GM19238 (cell line): Measurements from ENCODE around the gene ADGB.

Source experiments
- DNase-seq: peaks from one replicate; pipeline ENCODE4 v3.0.0; 2011; ENCODE audit warnings: low spot score; ENCODE audit not compliant: insufficient read length

The ADGB gene

DNA sequence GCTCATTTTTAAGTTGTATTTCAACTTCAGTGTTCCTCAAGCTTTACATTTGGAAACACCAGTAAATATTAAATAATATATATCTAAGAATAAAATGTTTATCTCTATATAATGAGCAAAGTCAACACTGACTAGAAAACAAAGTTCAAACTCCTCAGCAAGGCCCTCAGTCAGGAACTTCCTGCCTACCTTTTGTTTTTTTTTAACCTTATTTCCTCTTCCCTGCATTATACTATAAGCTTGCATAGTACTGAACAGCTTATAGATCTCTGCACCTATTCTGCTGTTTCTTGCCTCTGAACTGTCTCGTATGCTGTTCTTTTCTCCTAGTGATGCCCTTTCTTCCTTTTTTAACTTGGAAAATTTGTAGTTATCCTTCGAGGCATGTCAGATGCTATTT lies 29.6 kb downstream of the ADGB start:
- no peak for DNase-seq

- DNase-seq: no peak
These were observed 35.2 kb downstream of the ADGB start for GRCh38 chr6:146634022-146634421.

- no peak for DNase-seq
These were observed 36.4 kb downstream of the ADGB start for GRCh38 chr6:146635165-146635564.

GRCh38 chr6:146636481-146636880 lies 37.7 kb downstream of the ADGB start:
- DNase-seq: no peak

GRCh38 chr6:146642921-146643320 lies 44.1 kb downstream of the ADGB start:
- no peak for DNase-seq

- no peak for DNase-seq
These were observed 52.2 kb downstream of the ADGB start for GRCh38 chr6:146650799-146651481.

DNA sequence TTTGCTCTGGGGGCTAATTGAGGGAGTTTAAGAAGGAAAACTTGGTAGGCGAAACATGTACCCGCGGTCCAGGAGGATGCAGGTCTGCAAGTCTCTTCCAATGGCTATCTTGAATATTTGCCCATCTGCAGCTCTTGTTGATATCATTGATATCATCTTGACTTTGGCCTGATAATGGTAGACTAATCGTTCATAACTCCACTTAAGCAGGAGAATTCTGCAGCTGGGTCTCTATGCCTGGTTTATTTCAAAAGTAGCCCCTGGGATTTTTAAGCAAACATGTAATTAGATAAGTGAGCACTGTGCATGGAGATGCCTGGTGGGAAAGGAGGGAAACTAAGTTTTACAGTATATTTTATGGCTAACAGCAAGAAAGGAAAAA lies 52.7 kb downstream of the ADGB start:
- no peak for DNase-seq

DNA sequence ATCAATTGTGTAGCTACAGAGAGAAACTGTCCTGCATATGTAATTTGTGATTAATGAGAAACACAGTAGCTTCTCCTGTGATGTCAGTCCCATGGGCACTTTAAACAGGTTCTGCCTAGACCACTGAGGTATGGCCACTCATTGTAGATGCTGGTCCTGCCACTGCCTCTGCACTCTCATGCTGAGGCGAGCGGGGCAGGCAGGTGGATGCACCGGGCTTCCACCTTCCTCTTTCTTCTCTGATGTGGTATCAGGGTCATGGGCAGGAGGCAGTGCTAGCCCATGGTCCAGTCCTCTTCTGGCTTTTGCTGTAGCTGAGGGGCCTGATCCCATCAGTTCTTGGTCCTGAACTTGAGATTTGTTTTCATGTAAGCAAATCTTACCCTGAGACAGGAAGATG lies 58.7 kb downstream of the ADGB start:
- DNase-seq: no peak

DNA sequence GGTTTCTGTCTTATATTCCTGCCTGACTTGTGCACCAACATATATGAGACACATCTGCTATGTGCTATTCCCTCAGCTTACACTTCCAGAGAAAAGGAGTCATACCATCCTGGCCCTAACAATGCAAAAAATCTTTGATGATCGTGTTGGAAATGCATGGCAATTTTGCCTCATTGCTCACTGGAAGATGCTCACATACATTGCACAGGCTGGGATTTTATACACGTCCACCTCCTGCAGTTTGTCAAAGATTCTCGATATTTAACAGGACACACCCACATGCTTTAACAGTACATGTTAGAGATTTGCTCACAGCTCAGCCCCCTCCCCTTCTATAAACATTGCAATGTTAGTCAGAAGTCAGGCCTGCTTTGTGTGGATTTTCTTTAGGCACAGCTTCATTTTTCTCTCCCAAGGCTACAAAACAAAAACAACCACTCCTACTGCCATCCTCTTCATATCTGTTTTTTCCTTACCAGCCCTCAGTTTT lies 66.1 kb downstream of the ADGB start:
- no peak for DNase-seq

GRCh38 chr6:146666909-146667308 lies 68.1 kb downstream of the ADGB start:
- no peak for DNase-seq

DNA sequence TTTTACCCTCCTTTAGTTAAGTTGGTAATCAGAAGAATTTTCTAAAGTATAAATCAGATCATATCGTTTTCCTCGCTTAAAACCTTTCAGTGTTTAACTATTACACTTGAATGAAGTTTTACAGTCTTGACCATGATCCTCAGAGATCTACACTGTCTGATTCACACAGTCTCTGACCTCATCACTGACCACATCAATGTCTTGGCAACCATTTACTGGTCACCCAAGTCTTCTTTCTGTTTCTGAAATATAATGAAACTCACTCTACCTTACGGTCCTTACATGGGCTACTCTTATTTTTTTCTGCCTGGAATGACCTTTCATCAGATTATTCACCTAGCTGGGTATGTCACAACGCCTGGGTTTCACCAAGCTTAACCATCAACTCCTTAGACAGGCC lies 71.4 kb downstream of the ADGB start:
- DNase-seq: no peak

- no peak for DNase-seq
These were observed 74.3 kb downstream of the ADGB start for GRCh38 chr6:146673069-146673468.

DNA sequence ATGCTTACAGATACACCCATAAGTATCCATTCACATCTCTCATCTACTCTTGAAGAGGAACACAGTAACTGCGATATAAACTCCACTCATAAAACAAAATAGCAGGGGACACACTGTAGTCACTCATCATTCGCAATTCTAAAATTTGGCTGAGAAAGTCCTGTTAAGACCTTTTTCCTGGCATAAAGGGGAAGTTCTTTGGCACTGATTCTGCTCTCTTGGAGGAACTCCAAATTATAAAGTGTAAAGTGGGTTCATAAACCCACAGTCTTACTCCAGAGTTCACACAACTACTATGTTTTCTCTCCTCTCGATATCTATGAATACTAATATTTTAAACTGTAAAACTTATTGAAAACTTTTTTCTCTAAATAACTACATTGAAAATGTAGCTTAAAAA lies 80.6 kb downstream of the ADGB start:
- DNase-seq: no peak

DNA sequence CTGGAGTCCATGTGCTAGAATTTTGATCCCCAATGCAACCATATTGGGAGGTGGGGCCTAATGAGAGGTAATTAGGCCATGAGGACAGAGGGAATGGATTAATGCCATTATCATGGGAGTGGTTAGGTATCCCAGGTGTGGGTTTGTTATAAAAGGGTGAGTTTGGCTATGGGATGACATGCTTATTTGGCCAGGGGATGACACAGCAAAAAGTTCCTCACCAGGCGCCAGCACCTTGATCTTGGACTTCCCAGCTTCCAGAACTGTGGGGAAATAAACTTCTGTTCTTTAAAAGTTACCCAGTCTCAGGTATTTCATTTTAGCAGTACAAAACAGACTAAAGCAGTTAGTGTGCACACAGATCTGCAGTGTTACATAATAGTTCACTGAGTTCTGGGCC lies 84.1 kb downstream of the ADGB start:
- no peak for DNase-seq

DNA sequence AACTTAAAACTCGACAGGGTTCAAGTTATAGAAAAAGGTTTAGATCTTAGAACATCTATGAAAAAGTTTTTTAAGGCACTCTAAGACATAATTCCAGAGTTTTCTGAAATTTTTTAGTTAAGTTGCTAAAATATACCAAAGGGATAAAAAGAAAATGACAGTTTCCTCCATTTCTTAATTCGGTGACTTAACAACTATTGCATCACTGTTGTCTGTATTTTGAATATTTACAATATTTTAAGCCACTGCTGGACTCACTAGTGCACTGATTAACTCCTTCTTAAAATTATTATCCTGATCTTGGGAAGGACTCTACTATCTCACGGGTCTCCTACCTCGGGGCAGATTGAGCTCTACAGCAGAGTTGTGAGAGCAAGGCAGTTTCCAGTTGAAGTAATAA lies 91.0 kb downstream of the ADGB start:
- DNase-seq: no peak

DNA sequence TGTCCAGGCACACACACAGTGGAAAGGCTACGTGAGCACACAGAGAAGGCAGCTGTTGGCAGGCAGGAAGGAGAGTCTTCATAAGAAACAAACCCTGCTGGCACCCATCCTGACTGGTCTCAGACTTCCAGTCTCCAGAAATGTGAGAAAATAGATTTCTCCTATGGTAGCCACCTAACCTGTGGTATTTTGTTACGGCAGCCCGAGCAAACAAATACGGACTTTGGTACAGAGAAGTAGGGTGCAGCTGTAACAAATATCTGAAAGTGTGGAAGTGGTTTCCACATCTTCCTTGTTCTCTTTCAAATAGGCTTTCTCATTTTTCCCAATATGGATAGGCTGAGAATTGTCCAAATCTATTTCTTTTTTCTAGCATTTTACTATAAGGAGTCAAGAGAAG lies 94.6 kb downstream of the ADGB start:
- no peak for DNase-seq

GRCh38 chr6:146697921-146698320 lies 99.1 kb downstream of the ADGB start:
- DNase-seq: no peak

- no peak for DNase-seq
These were observed 101.4 kb downstream of the ADGB start for GRCh38 chr6:146700078-146700686.

- no peak for DNase-seq
These were observed 102.9 kb downstream of the ADGB start for GRCh38 chr6:146701632-146702031.

DNA sequence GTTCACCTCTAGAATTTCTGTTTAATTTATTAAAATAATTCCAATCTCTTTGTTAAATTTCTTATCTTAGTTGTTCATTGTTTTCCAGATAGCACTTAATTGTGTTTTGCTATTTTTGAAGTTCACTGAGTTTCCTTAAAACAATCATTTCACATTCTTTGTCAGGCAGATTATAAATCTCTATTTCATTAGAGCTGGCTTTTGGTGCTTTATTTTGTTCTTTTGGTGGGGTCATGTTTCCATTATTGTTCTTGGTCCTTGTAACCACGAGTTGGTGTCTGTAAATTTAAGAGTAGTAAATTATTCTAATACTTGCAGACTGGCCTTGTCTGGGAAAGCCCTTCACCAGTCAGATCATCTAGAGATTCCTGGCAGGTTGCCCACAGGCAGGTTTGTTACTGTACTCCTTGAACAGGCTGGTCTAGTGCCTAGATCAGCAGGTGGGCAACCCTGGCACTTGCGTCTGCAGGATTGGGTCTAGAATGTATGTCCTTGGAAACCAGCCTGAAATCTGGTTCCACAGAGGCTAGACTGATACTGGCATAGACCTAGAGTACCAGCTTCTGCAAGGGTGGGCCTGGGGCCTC lies 110.4 kb downstream of the ADGB start:
- DNase-seq: no peak

DNA sequence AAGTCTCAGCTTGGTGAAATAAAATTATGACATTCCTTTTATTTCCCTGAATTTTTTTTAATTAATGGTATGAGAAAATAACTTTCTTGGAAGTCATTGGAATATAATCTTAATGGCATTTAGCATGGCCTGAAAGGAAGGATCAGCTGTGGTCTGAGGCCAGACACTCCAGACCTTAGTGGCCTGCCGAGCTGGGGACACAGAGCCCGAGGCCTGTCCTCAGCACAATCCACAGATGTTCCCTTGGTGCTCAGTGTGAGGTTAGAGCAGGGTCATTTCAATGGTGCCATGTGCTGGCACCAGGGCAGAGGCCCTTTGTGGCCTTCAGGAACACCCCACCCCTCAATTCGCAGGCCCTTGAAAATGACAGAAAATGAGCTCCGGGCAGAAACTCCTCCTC lies 120.6 kb downstream of the ADGB start:
- DNase-seq: no peak

DNA sequence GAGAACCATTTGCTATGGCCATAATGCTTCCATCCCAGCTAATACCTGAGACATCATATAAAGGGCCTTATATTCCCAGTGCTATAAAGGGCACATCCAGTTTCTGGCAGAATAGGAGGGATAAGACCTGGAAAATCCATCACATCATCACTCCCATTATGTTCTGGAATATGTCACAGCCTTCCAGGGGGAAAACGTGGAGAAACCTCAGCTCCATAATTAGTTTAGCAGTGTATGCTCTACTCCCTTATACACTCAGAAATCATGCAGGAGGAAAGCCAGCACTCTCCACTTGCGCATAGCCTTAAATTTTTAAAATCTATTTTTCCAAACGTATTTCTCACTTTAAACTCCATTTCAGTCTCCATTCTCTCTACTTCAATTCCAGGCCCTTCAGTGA lies 140.9 kb downstream of the ADGB start:
- DNase-seq: no peak

DNA sequence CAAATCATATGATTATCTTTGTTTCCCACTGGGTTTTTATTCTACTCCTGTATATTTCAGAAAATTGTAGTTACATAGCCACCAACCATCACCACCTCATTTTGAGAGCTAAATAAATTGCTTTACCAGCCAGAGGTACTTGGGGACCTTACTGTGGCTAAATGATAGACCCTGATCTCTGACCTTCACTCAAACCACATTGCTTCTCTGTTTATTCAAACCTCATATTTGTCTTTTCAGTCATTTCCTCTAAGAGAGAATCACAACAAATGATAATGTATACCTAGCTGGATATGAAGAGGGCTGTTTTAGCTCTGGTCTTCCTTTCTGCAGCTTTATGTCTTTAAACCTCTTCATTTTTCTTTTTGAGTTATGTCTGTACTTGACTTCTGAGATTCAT lies 142.8 kb downstream of the ADGB start:
- DNase-seq: no peak
